H1 (cell line): Measurements from ENCODE around the gene MKX. TPM values are rescaled to one million over a fixed set of nuclear protein-coding genes. Genes with fewer than 3 reads are reported as not detected.

Source experiments
- CTCF ChIA-PET: fragments of 300-600 bp; sonication (Branson Sonifier 250); formaldehyde crosslinking; loops from one replicate; lab custom pipeline; 2021; ENCODE audit not compliant: partially characterized antibody; lab: Charles Lee
- POLR2A ChIA-PET: fragments of 300-600 bp; sonication (Branson Sonifier 250); formaldehyde crosslinking; loops from one replicate; lab custom pipeline; 2021; ENCODE audit warnings: inconsistent platforms; ENCODE audit not compliant: partially characterized antibody; lab: Charles Lee
- DNase-seq, 2 experiments: peaks; one replicate each; pipeline versions ENCODE4 v3.0.0 to v3.0.0-alpha.2; 2010 to 2022; ENCODE audit warnings: low spot score in 2 of 2, low read depth in 1 of 2, mixed read lengths in 1 of 2
- FAIRE-seq: peaks from 2 replicates; lab custom pipeline; 2011; peaks lifted over from hg19 to GRCh38; lab: Jason Lieb, UNC
- H2AFZ ChIP-seq: 2 replicates; pipeline ENCODE4 v1.8.1; 2012; ENCODE audit warnings: low read length, inconsistent platforms
- H2AK5ac ChIP-seq: 2 replicates; pipeline ENCODE4 v1.6.1; 2013; ENCODE audit warnings: low read depth, low read length
- H2BK120ac ChIP-seq: replicated peaks from 2 replicates; pipeline ENCODE3; 2013; ENCODE audit warnings: low read depth, low read length, inconsistent platforms
- H2BK12ac ChIP-seq: 2 replicates; pipeline ENCODE4 v1.6.1; 2013; ENCODE audit warnings: low read depth, low read length
- H2BK15ac ChIP-seq: 2 replicates; pipeline ENCODE4 v1.6.1; 2013; ENCODE audit warnings: low read length
- H2BK20ac ChIP-seq: 2 replicates; pipeline ENCODE4 v1.6.1; 2013; ENCODE audit warnings: low read length
- H2BK5ac ChIP-seq: 2 replicates; pipeline ENCODE4 v1.6.1; 2013; ENCODE audit warnings: low read depth, low read length
- H3K14ac ChIP-seq: 2 replicates; pipeline ENCODE4 v1.6.1; 2013; ENCODE audit warnings: inconsistent platforms; ENCODE audit not compliant: insufficient read length
- H3K18ac ChIP-seq: 2 replicates; pipeline ENCODE4 v1.6.1; 2013; ENCODE audit warnings: low read length; ENCODE audit errors: extremely low read depth
- H3K23ac ChIP-seq: 2 replicates; pipeline ENCODE4 v1.6.1; 2013; ENCODE audit warnings: inconsistent platforms; ENCODE audit not compliant: insufficient read length
- H3K23me2 ChIP-seq: 2 replicates; pipeline ENCODE4 v1.6.1; 2013; ENCODE audit warnings: low read depth, low read length
- H3K27ac ChIP-seq: 2 replicates; pipeline ENCODE4 v1.6.1; 2011; ENCODE audit warnings: low read depth, low read length, inconsistent platforms
- H3K27me3 ChIP-seq, 4 experiments: replicated peaks in 1 of 4; 1 replicate in 1 of 4; 2 replicates in 3 of 4; pipeline versions ENCODE4 v1.6.1 to v1.8.1; 2011 to 2013; ENCODE audit warnings: low read length in 3 of 4, mild to moderate bottlenecking in 3 of 4, inconsistent platforms in 2 of 4, mixed read lengths in 2 of 4, moderate library complexity in 1 of 4; ENCODE audit not compliant: control insufficient read depth in 3 of 4, insufficient read depth in 3 of 4; ENCODE audit errors: extremely low read depth in 1 of 4
- H3K36me3 ChIP-seq, 4 experiments: 2 replicates each; pipeline versions ENCODE4 v1.6.1 to v1.8.1; 2011 to 2013; ENCODE audit warnings: mild to moderate bottlenecking in 4 of 4, low read length in 3 of 4, moderate library complexity in 2 of 4, control low read depth in 1 of 4, inconsistent platforms in 1 of 4; ENCODE audit not compliant: insufficient read depth in 4 of 4, control insufficient read depth in 2 of 4
- H3K4ac ChIP-seq: replicated peaks from 2 replicates; pipeline ENCODE3; 2013; ENCODE audit warnings: low read length, low read depth, mixed read lengths, inconsistent platforms; ENCODE audit not compliant: insufficient read length
- H3K4me1 ChIP-seq, 4 experiments: replicated peaks in 1 of 4; 1 replicate in 1 of 4; 2 replicates in 3 of 4; pipeline versions ENCODE4 v1.6.1 to v1.8.1; 2011 to 2013; ENCODE audit warnings: low read length in 3 of 4, inconsistent platforms in 2 of 4, mixed read lengths in 1 of 4; ENCODE audit not compliant: insufficient read depth in 4 of 4, control insufficient read depth in 3 of 4
- H3K4me2 ChIP-seq, 2 experiments: 2 replicates each; pipeline versions ENCODE4 v1.6.1 to v1.8.1; 2011 to 2013; ENCODE audit warnings: low read depth in 2 of 2, low read length in 2 of 2, control low read depth in 1 of 2, inconsistent platforms in 1 of 2, mild to moderate bottlenecking in 1 of 2; ENCODE audit not compliant: insufficient read depth in 1 of 2
- H3K4me3 ChIP-seq, 4 experiments: fragments of 200-600, 300-600 bp in 1 of 4; sonication (generic), shearing (Covaris generic), sonication (Bioruptor Twin) in 1 of 4; 2 replicates each; pipeline versions ENCODE4 v1.5.1 to v1.8.1; 2011 to 2016; ENCODE audit warnings: low read length in 4 of 4, low read depth in 3 of 4, control low read depth in 2 of 4, inconsistent platforms in 2 of 4, mild to moderate bottlenecking in 2 of 4, mixed read lengths in 1 of 4, moderate library complexity in 1 of 4; ENCODE audit not compliant: insufficient read depth in 2 of 4; ENCODE audit errors: extremely low read depth in 1 of 4
- H3K56ac ChIP-seq: replicated peaks from 2 replicates; pipeline ENCODE3; 2013; ENCODE audit warnings: low read depth, mild to moderate bottlenecking, mixed read lengths, low read length, inconsistent platforms; ENCODE audit not compliant: insufficient read length
- H3K79me1 ChIP-seq: 2 replicates; pipeline ENCODE4 v1.6.1; 2013; ENCODE audit warnings: low read depth, low read length, control low read depth
- H3K79me2 ChIP-seq, 2 experiments: 2 replicates each; pipeline versions ENCODE4 v1.6.1 to v1.8.1; 2012 to 2013; ENCODE audit warnings: low read length in 2 of 2, mild to moderate bottlenecking in 2 of 2, inconsistent platforms in 1 of 2; ENCODE audit not compliant: insufficient read depth in 2 of 2, control insufficient read depth in 1 of 2
- H3K9ac ChIP-seq, 4 experiments: replicated peaks in 1 of 4; 1 replicate in 1 of 4; 2 replicates in 3 of 4; pipeline versions ENCODE4 v1.6.1 to v1.8.1; 2011 to 2013; ENCODE audit warnings: low read depth in 3 of 4, low read length in 3 of 4, control low read depth in 2 of 4, mild to moderate bottlenecking in 2 of 4, moderate library complexity in 2 of 4, inconsistent platforms in 1 of 4; ENCODE audit errors: extremely low read depth in 1 of 4
- H3K9me3 ChIP-seq, 2 experiments: 2 replicates each; pipeline versions ENCODE4 v1.6.1 to v1.8.1; 2012 to 2013; ENCODE audit warnings: mild to moderate bottlenecking in 2 of 2, moderate library complexity in 2 of 2, control low read depth in 1 of 2, inconsistent platforms in 1 of 2, low read depth in 1 of 2, low read length in 1 of 2, mixed read lengths in 1 of 2; ENCODE audit not compliant: insufficient read depth in 2 of 2
- H4K20me1 ChIP-seq, 2 experiments: replicated peaks in 1 of 2; 2 replicates each; pipeline versions ENCODE3 to v1.8.1; 2011 to 2013; ENCODE audit warnings: inconsistent platforms in 2 of 2, low read length in 2 of 2, mild to moderate bottlenecking in 1 of 2; ENCODE audit not compliant: insufficient read depth in 2 of 2, control insufficient read depth in 1 of 2
- H4K5ac ChIP-seq: 2 replicates; pipeline ENCODE4 v1.6.1; 2013; ENCODE audit warnings: low read length, low read depth, mixed read lengths, inconsistent platforms; ENCODE audit not compliant: insufficient read length
- H4K8ac ChIP-seq: 2 replicates; pipeline ENCODE4 v1.8.0; 2013; ENCODE audit warnings: mild to moderate bottlenecking, moderate library complexity, low read length, inconsistent platforms; ENCODE audit not compliant: insufficient read depth; ENCODE audit errors: extremely low read depth
- H4K91ac ChIP-seq: replicated peaks from 2 replicates; pipeline ENCODE3; 2013; ENCODE audit warnings: low read length, mixed read lengths, inconsistent platforms; ENCODE audit not compliant: insufficient read length
- ATF2 ChIP-seq: IDR thresholded peaks from 2 replicates; pipeline ENCODE4 v1.6.1; 2012; ENCODE audit warnings: low read length, inconsistent platforms
- CTCF ChIP-seq, 3 experiments: IDR thresholded peaks; 1 replicate in 2 of 3; 2 replicates in 1 of 3; pipeline versions ENCODE4 v1.5.1 to v1.6.1; 2011; ENCODE audit warnings: low read length in 3 of 3, mild to moderate bottlenecking in 3 of 3, inconsistent platforms in 2 of 3, low read depth in 1 of 3, moderate library complexity in 1 of 3; ENCODE audit not compliant: insufficient read depth in 1 of 3; ENCODE audit errors: control extremely low read depth in 1 of 3
- KDM4A ChIP-seq: IDR thresholded peaks from one replicate; pipeline ENCODE4 v1.7.1; 2012; ENCODE audit warnings: low read depth, mild to moderate bottlenecking, moderate library complexity, low read length, inconsistent platforms; ENCODE audit not compliant: severe bottlenecking
- KDM5A ChIP-seq: fragments of 200-600 bp; IDR thresholded peaks from 2 replicates; pipeline ENCODE4 v1.7.1; 2012; ENCODE audit warnings: mild to moderate bottlenecking, low read length, inconsistent platforms, mixed read lengths
- RNF2 ChIP-seq: fragments of 200-900, 300-1000 bp; sonication (generic); IDR thresholded peaks from 2 replicates; pipeline ENCODE4 v1.7.1; 2016; ENCODE audit warnings: borderline replicate concordance, low read depth, mild to moderate bottlenecking, antibody characterized with exemption, low read length; ENCODE audit not compliant: poor library complexity, severe bottlenecking; ENCODE audit errors: missing control alignments
- TCF12 ChIP-seq: IDR thresholded peaks from 2 replicates; pipeline ENCODE4 v1.6.1; 2011; ENCODE audit warnings: low read depth, mild to moderate bottlenecking, low read length
- WGBS, 2 experiments: shearing (Covaris generic) in 1 of 2; methylation state at CpG; one replicate each; pipeline versions ENCODE4 v1.1.6 to v1.1.7; 2013 to 2015; ENCODE audit warnings: low lambda C conversion rate in 2 of 2, mixed read lengths in 2 of 2, inconsistent platforms in 1 of 2, low coverage in 1 of 2, missing lambda C conversion rate in 1 of 2; ENCODE audit not compliant: insufficient replicate concordance in 2 of 2, insufficient coverage in 1 of 2, insufficient read length in 1 of 2; ENCODE audit errors: extremely low coverage in 1 of 2, missing lambda C conversion rate in 1 of 2; 5-methylcytosine and 5-hydroxymethylcytosine counted together
- polyA plus RNA-seq, 7 experiments: library from polyadenylated mRNA; depleted of rRNA in 3 of 7; stranded (reverse) in 5 of 7; unstranded in 2 of 7; fragments of >200 nt in 5 of 7; fragments of 200-250 nt in 2 of 7; gene quantifications; 1 replicate in 5 of 7; 2 replicates in 1 of 7; 4 replicates in 1 of 7; pipeline versions ENCODE4 v1.2.1 to v1.2.3, GENCODE V29; 2011 to 2013; ENCODE audit warnings: missing spikeins in 2 of 7, mixed read lengths in 2 of 7
- total RNA-seq: library from RNA; stranded (reverse); fragmentation: NEBNext Ultra II Directional; extraction: Animal tissue kit (Norgen Biotek cat#: 25700); gene quantifications from 2 replicates; pipeline ENCODE4 v1.2.1, GENCODE V29; 2021

Gene MKX
- total and polyA plus RNA-seq, 2 of the 8 experiments (the other 6 are each of a cell fraction or from before 2014, with no cell fraction given): 0.21 to 1.3 TPM

DNA sequence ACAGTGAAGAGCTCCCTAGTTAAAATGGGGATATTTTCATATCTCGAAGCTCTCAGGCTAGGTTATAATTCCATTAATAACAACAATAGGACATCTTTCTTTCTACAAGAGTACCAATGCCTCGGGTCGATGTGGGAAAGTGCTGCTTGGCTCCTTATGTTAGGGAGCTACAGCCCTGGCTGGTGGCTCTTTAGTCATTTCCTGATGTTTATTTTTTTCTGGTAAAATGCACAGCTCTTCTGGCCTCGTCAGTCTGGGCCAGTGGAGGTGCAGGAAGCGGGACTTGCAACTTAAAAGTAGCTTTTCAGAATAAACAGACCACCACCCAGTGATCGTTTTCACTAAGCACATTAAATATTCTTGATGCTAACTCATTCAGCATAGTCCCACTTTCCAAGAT lies 58.3 kb downstream of the MKX start:
- no peak overlapping the region for H4K5ac ChIP-seq
- H3K23me2 ChIP-seq: no peaks in the 10 kb centered on the region
- no peaks in the 10 kb centered on the region for H4K20me1 ChIP-seq
- no peak overlapping the region for H2BK5ac ChIP-seq
- ChIA-PET CTCF (interaction anchor here (0.9 kb wide), 1 partner anchor 554 kb away, joined by 3 read pairs; no protein-coding TSS in a partner anchor), POLR2A (no interaction called here)
- no peak overlapping the region for H3K27ac ChIP-seq
- H4K8ac ChIP-seq: no peak overlapping the region
- no peak overlapping the region for H2AK5ac ChIP-seq
- no peaks in the 10 kb centered on the region for H3K9me3 ChIP-seq
- DNase-seq (no peak), FAIRE-seq (no peak)
- no peak overlapping the region for H2BK15ac ChIP-seq
- no peak overlapping the region for H3K4me3 ChIP-seq
- no peak for TF ChIP-seq TCF12
- no peak for TF ChIP-seq KDM4A
- no peak for TF ChIP-seq ATF2
- TF ChIP-seq CTCF (IDR thresholded peaks at IDR 0.05; ENCODE audit: control extremely low read depth in 1 of 3, insufficient read depth in 1 of 3, low read depth in 1 of 3, low read length in 3 of 3): no peak
- TF ChIP-seq KDM5A: no peak
- TF ChIP-seq RNF2: no peak
- no peak overlapping the region for H3K4me2 ChIP-seq
- no peaks in the 10 kb centered on the region for H3K4me1 ChIP-seq
- no peaks in the 10 kb centered on the region for H3K27me3 ChIP-seq
- no peaks in the 10 kb centered on the region for H3K79me1 ChIP-seq
- H4K91ac ChIP-seq: no peak overlapping the region
- H2BK120ac ChIP-seq: no peak overlapping the region
- H2BK12ac ChIP-seq: no peak overlapping the region
- no peak overlapping the region for H2BK20ac ChIP-seq
- no peak overlapping the region for H3K23ac ChIP-seq
- H3K4ac ChIP-seq: no peak overlapping the region
- H3K18ac ChIP-seq: no peak overlapping the region
- WGBS, 2 experiments: 93% methylated on average over 6 of the region's 6 CpGs; no CpG with 5 or more reads in 1 of the 2 experiments
- H3K79me2 ChIP-seq: no peaks in the 10 kb centered on the region
- H3K14ac ChIP-seq: no peak overlapping the region
- no peaks in the 10 kb centered on the region for H3K36me3 ChIP-seq
- no peak overlapping the region for H3K9ac ChIP-seq
- H2AFZ ChIP-seq: no peak overlapping the region
- no peak overlapping the region for H3K56ac ChIP-seq
